ENCODE data around the gene NOTUM. TPM values are rescaled to one million over a fixed set of nuclear protein-coding genes. Genes with fewer than 3 reads are reported as not detected.

NOTUM gene
- total and polyA plus RNA-seq, 4 donors = 0.19 to 5.4 (median 1.6) TPM

DNA sequence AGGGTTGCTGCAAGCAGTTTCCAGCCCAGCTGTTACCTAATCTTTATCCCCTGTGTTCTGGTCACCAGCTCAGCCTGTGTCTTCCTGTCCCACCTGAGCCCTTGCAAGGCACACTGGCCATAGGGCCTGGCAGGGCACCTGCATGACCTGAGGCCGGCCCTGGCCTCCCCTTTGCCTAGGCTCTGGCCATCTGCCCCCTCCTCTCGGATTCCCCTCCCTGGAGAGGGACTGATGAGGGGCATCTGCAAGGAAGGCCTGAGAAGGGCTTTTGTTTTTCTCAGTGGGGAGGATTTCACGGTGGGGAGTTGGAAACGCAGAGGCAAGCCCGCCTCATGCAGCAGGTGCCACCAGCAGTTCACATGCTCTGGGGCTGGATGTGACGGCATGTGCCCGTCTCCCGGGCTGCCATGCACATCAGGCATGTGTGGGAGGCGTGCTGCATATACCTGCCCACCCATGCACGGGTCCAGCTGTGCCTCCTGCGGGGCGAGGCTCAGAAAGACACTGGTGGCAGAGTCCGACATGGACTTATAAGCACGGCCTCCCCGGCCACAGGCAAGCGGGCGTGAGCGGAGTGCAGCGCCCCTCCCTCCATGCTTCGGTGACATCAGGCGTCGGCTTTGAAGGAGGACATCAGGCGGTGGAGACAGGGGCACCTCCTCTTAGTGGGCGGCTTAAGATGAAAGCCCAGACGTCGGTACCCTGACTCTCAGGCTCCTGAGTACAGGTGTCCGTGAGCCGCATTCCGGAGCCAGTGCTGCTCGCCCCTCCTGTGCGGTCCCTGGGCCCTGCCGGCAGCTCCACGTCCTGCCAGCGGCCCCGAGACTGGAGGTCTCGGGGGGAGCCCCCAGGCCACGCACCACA is 33.0 kb upstream of the NOTUM start:
- no peak overlapping the region for H3K9ac ChIP-seq (ENCODE audit: low read depth in 1 of 2, low read length in 2 of 2)
- H3K9me3 ChIP-seq (ENCODE audit: control insufficient read depth in 4 of 4, low read length in 3 of 4) = no peaks in the 10 kb centered on the region
- H3K36me3 ChIP-seq (ENCODE audit: control insufficient read depth in 4 of 4, insufficient read depth in 3 of 4, low read depth in 1 of 4, low read length in 3 of 4) = peaks cover 0 to 3% (median under 1%) of the 10 kb centered on the region in 4 donors
- DNase-seq (ENCODE audit: low spot score) = no peak
- WGBS = 94% methylated on average over 37 of the region's 37 CpGs
- H3K27ac ChIP-seq (ENCODE audit: low read depth in 1 of 2, low read length in 2 of 2) = no peak overlapping the region
- H3K4me3 ChIP-seq (ENCODE audit: low read depth in 1 of 3, low read length in 3 of 3) = no peak overlapping the region
- no peak for TF ChIP-seq MAX (IDR thresholded peaks at IDR 0.05)
- TF ChIP-seq FOXA2 (IDR thresholded peaks at IDR 0.05) = no peak
- TF ChIP-seq JUND (IDR thresholded peaks at IDR 0.05) = no peak
- TF ChIP-seq SP1 (IDR thresholded peaks at IDR 0.05) = no peak
- TF ChIP-seq, protein P1, sequence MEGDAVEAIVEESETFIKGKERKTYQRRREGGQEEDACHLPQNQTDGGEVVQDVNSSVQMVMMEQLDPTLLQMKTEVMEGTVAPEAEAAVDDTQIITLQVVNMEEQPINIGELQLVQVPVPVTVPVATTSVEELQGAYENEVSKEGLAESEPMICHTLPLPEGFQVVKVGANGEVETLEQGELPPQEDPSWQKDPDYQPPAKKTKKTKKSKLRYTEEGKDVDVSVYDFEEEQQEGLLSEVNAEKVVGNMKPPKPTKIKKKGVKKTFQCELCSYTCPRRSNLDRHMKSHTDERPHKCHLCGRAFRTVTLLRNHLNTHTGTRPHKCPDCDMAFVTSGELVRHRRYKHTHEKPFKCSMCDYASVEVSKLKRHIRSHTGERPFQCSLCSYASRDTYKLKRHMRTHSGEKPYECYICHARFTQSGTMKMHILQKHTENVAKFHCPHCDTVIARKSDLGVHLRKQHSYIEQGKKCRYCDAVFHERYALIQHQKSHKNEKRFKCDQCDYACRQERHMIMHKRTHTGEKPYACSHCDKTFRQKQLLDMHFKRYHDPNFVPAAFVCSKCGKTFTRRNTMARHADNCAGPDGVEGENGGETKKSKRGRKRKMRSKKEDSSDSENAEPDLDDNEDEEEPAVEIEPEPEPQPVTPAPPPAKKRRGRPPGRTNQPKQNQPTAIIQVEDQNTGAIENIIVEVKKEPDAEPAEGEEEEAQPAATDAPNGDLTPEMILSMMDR (IDR thresholded peaks at IDR 0.05; ENCODE audit: low read depth, low read length, missing input control) = no peak
- no peak for TF ChIP-seq NR2F2 (IDR thresholded peaks at IDR 0.05)
- no peak for TF ChIP-seq FOXA1 (IDR thresholded peaks at IDR 0.05)
- no peak for TF ChIP-seq EGR1 (IDR thresholded peaks at IDR 0.05; ENCODE audit: low read depth in 2 of 2)
- TF ChIP-seq REST (IDR thresholded peaks at IDR 0.05) = no peak
- TF ChIP-seq RAD21 (IDR thresholded peaks at IDR 0.05) = no peak
- TF ChIP-seq, protein P2, sequence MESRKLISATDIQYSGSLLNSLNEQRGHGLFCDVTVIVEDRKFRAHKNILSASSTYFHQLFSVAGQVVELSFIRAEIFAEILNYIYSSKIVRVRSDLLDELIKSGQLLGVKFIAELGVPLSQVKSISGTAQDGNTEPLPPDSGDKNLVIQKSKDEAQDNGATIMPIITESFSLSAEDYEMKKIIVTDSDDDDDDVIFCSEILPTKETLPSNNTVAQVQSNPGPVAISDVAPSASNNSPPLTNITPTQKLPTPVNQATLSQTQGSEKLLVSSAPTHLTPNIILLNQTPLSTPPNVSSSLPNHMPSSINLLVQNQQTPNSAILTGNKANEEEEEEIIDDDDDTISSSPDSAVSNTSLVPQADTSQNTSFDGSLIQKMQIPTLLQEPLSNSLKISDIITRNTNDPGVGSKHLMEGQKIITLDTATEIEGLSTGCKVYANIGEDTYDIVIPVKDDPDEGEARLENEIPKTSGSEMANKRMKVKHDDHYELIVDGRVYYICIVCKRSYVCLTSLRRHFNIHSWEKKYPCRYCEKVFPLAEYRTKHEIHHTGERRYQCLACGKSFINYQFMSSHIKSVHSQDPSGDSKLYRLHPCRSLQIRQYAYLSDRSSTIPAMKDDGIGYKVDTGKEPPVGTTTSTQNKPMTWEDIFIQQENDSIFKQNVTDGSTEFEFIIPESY (IDR thresholded peaks at IDR 0.05) = no peak
- no peak for TF ChIP-seq HNF4A (conservative IDR thresholded peaks at IDR 0.05)
- no peak for TF ChIP-seq GABPA (IDR thresholded peaks at IDR 0.05 in 1 of 2, conservative IDR thresholded peaks at IDR 0.05 in 1 of 2)
- no peak for TF ChIP-seq YY1 (IDR thresholded peaks at IDR 0.05)
- no peak for TF ChIP-seq RXRA (IDR thresholded peaks at IDR 0.05)
- TF ChIP-seq, protein P3, sequence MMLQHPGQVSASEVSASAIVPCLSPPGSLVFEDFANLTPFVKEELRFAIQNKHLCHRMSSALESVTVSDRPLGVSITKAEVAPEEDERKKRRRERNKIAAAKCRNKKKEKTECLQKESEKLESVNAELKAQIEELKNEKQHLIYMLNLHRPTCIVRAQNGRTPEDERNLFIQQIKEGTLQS (IDR thresholded peaks at IDR 0.05) = no peak
- H3K4me1 ChIP-seq (ENCODE audit: control insufficient read depth in 4 of 4, insufficient read depth in 4 of 4, low read length in 3 of 4) = peaks cover 13 to 32% (median 23%) of the 10 kb centered on the region in 4 donors
- H3K27me3 ChIP-seq (ENCODE audit: control insufficient read depth in 4 of 4, insufficient read depth in 4 of 4, low read length in 3 of 4) = no peaks in the 10 kb centered on the region

Measured in liver (tissue), 9 donors.